ENCODE measurements around the gene UBL3. TPM values are rescaled to one million over a fixed set of nuclear protein-coding genes. Genes with fewer than 3 reads are reported as not detected.

Gene UBL3
- total RNA-seq, 1 experiment from 2014 or later, result 19.0 TPM

DNA sequence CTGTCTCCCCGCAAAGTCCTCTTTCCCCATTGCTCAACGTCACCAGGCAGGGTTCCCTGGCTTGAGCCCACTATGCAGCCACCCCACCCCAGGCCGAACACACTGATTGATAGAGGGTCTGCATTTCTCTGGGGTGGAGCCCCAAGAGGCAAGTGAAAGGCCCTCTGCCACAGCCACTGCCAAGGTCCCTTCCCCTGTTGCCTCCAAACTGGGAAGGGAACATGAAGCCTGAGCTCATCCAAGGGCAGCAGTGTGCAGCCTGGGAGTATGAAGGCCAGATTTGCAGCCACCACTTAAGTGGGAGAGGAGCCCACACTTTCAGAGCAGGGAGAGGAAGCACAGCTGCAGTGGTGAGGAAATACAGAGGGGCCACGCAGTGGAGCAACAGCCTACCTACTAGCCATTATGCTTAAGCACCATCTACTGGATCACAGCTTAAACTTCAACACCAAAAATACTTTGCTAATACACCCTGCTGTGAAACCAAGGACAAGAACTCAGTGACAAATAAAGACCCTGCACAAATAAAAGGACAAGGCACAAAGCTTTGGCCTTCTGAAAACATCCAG is 48.6 kb downstream of the UBL3 start:
- Histone ChIP-seq H3K56ac (ENCODE audit: insufficient read length, low read depth, low read length) (no peak overlapping the region), H3K23me2 (ENCODE audit: insufficient read length, low read depth, low read length, poor library complexity, severe bottlenecking) (no peaks in the 10 kb centered on the region), H3T11ph (ENCODE audit: low read length) (no peak overlapping the region), H3K79me1 (ENCODE audit: insufficient read depth, low read depth, low read length, poor library complexity, severe bottlenecking) (peaks cover 3% of the 10 kb centered on the region), H3K79me2 (ENCODE audit: insufficient read depth, low read length) (0 out of 2 replicates have a peak, but pooled peaks cover 1% of the 10 kb centered on the region), H2BK15ac (ENCODE audit: low read depth, low read length) (no peak overlapping the region), H2AFZ (ENCODE audit: low read length) (no peak overlapping the region), H2BK120ac (ENCODE audit: low read depth, low read length, poor library complexity, severe bottlenecking) (no peak overlapping the region), H3K27ac (ENCODE audit: insufficient read length, low read depth, low read length) (no peak overlapping the region), H3K4me2 (ENCODE audit: insufficient read depth, insufficient read length, low read length) (no peak overlapping the region), H3K27me3 (ENCODE audit: insufficient read depth, low read length) (no peaks in the 10 kb centered on the region), H4K20me1 (ENCODE audit: control insufficient read depth, insufficient read depth, insufficient read length) (no peaks in the 10 kb centered on the region), H3K9ac (ENCODE audit: extremely low read depth, insufficient read length, low read length) (no peak overlapping the region), H3K4me1 (ENCODE audit: insufficient read depth, low read length) (peaks cover 8% of the 10 kb centered on the region; the same call in 1 of the 2 replicates), H3K9me3 (ENCODE audit: control insufficient read depth, low read depth, low read length) (no peaks in the 10 kb centered on the region), H3K23ac (ENCODE audit: insufficient read length, low read depth, low read length) (no peak overlapping the region), H4K5ac (ENCODE audit: insufficient read length, low read depth, low read length) (no peak overlapping the region), H2BK5ac (ENCODE audit: insufficient read length, low read length) (no peak overlapping the region), H2AK5ac (ENCODE audit: insufficient read length, low read length) (no peak overlapping the region), H2BK12ac (ENCODE audit: insufficient read length, low read depth, low read length) (no peak overlapping the region), H3K4ac (ENCODE audit: low read depth, low read length) (no peak overlapping the region), H4K8ac (replicated peaks; ENCODE audit: insufficient read length, low read depth, low read length) (no peak overlapping the region), H3K14ac (ENCODE audit: insufficient read depth, low read length) (no peak overlapping the region), H2BK20ac (ENCODE audit: low read depth, low read length, poor library complexity, severe bottlenecking) (no peak overlapping the region), H3K18ac (ENCODE audit: insufficient read length, low read depth, low read length) (no peak overlapping the region), H4K91ac (ENCODE audit: insufficient read length, low read depth, low read length) (no peak overlapping the region)
- WGBS (ENCODE audit: extremely low coverage, insufficient read length, low lambda C conversion rate), result no CpG with 5 or more reads among the region's 4 CpGs
- peak overlapping the region; percentile 60 to 93 (median 88); a peak in 5 of 7 replicates for H3K27ac Mint-ChIP-seq
- no peak for DNase-seq
- H3K9me3 Mint-ChIP-seq, result no peaks in the 10 kb centered on the region
- TF ChIP-seq, protein P1, sequence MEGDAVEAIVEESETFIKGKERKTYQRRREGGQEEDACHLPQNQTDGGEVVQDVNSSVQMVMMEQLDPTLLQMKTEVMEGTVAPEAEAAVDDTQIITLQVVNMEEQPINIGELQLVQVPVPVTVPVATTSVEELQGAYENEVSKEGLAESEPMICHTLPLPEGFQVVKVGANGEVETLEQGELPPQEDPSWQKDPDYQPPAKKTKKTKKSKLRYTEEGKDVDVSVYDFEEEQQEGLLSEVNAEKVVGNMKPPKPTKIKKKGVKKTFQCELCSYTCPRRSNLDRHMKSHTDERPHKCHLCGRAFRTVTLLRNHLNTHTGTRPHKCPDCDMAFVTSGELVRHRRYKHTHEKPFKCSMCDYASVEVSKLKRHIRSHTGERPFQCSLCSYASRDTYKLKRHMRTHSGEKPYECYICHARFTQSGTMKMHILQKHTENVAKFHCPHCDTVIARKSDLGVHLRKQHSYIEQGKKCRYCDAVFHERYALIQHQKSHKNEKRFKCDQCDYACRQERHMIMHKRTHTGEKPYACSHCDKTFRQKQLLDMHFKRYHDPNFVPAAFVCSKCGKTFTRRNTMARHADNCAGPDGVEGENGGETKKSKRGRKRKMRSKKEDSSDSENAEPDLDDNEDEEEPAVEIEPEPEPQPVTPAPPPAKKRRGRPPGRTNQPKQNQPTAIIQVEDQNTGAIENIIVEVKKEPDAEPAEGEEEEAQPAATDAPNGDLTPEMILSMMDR (conservative IDR thresholded peaks at IDR 0.05), result no peak
- no peak overlapping the region for H3K4me3 Mint-ChIP-seq
- H3K4me1 Mint-ChIP-seq, result peaks cover 15 to 20% of the 10 kb centered on the region in 2 experiments
- no peaks in the 10 kb centered on the region for H3K36me3 Mint-ChIP-seq (ENCODE audit: insufficient read depth in 1 of 3, low read depth in 3 of 3)
- no peaks in the 10 kb centered on the region for H3K27me3 Mint-ChIP-seq (ENCODE audit: low read depth)
